Measurements from ENCODE around the gene GLB1L3.

- TF ChIP-seq CTCF (IDR thresholded peaks at IDR 0.05) (no peak), POLR2A (IDR thresholded peaks at IDR 0.05) (no peak)
These were observed 56.0 kb downstream of the GLB1L3 start for GRCh38 chr11:134332189-134332631.

All from heart left ventricle (tissue), 13 donors.